ENCODE data around the gene FBXO5.

The FBXO5 gene

GRCh38 chr6:152982904-152983636 is at the start of gene FBXO5:
Gene FBXO5 (minus strand): TSS chr6:152983041. CDS start chr6:152982959, 82 bp downstream.
- Histone ChIP-seq H3K9ac (no peak within 1 kb of the TSS), H3K36me3 (ENCODE audit: control insufficient read depth, insufficient read depth, low read length) (no peaks in the 10 kb centered on the region), H3K4me1 (peaks cover 13% of the 10 kb centered on the region), H2AFZ (peak within 1 kb of the TSS; percentile 87), H3K4me3 (ENCODE audit: low read depth, low read length) (peak within 1 kb of the TSS; percentile 91), H3K4me2 (ENCODE audit: low read length) (peak within 1 kb of the TSS; percentile 97), H3K27ac (peak within 1 kb of the TSS; percentile 87), H3K9me3 (ENCODE audit: control insufficient read depth, low read length) (no peaks in the 10 kb centered on the region), H3K27me3 (ENCODE audit: control insufficient read depth, insufficient read depth, low read length) (no peaks in the 10 kb centered on the region), H3K79me2 (peaks cover 18% of the 10 kb centered on the region)
- TF ChIP-seq, protein P1, sequence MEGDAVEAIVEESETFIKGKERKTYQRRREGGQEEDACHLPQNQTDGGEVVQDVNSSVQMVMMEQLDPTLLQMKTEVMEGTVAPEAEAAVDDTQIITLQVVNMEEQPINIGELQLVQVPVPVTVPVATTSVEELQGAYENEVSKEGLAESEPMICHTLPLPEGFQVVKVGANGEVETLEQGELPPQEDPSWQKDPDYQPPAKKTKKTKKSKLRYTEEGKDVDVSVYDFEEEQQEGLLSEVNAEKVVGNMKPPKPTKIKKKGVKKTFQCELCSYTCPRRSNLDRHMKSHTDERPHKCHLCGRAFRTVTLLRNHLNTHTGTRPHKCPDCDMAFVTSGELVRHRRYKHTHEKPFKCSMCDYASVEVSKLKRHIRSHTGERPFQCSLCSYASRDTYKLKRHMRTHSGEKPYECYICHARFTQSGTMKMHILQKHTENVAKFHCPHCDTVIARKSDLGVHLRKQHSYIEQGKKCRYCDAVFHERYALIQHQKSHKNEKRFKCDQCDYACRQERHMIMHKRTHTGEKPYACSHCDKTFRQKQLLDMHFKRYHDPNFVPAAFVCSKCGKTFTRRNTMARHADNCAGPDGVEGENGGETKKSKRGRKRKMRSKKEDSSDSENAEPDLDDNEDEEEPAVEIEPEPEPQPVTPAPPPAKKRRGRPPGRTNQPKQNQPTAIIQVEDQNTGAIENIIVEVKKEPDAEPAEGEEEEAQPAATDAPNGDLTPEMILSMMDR (IDR thresholded peaks at IDR 0.05), result no peak

DNA sequence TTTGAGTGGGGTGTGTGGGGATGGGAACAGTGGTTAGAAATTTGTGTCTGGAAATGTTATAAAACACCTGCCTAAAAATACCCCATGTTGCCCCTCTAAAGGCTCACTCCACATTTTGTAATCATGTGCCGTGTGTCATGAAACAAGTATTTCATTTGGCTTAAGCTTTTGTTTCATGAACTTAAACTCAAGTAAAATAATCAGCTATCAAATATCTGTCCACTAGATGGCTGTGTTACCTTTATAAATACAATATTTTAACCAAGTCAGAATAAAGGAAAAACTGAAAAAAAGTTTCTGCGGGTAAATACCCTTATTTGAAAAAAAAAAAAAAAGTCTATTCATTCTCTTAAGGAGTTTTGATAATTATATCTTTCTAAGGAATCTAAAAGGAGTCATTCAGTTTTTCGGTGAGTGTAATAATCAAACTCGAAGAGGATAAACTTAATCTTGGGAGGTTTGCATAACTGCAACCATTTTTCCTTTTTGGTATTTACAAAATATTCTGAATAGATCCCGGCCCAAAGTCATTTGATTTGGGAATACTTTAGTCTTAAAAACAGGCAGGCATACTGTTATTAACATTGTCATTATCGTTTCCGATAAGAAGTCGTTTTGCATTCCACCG is 49.5 kb upstream of the FBXO5 start:
- Histone ChIP-seq H3K9me3 (ENCODE audit: control insufficient read depth, low read length) (no peaks in the 10 kb centered on the region), H3K27ac (no peak overlapping the region), H3K36me3 (ENCODE audit: control insufficient read depth, insufficient read depth, low read length) (no peaks in the 10 kb centered on the region), H3K4me1 (no peaks in the 10 kb centered on the region), H2AFZ (no peak overlapping the region), H3K79me2 (no peaks in the 10 kb centered on the region), H3K9ac (no peak overlapping the region), H3K4me2 (ENCODE audit: low read length) (no peak overlapping the region), H3K4me3 (ENCODE audit: low read depth, low read length) (no peak overlapping the region), H3K27me3 (ENCODE audit: control insufficient read depth, insufficient read depth, low read length) (no peaks in the 10 kb centered on the region)
- TF ChIP-seq, protein P1 (IDR thresholded peaks at IDR 0.05), result peak; percentile 39

DNA sequence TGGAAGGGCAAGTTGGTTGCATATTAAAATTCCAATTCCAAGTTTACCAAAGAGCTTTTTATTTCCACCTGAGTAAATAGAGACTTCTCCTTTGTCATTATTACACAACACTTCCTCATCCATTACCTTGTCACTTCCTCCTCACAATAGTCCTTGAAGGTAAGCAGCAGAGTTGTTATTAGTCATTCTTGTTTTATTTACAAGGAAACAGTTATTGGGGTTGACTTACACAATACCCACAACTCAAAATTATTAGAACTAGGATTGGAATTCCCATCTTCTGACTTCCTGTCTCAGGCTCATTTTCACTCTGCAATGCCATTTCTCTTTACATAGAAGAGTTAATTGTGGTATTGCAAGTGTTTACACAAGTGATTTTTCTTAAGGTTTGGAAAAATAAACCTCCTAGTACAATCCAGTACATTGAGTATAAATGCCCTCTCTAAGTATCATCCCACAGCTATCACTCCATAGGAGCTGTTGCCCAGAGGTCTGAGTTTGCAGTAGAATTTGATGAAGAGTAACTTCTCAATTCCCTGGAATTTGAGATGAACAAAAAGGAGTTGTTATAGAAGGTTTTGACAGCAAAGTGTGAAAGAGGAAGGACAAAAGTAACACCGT is 48.6 kb upstream of the FBXO5 start:
- H3K36me3 ChIP-seq (ENCODE audit: control insufficient read depth, insufficient read depth, low read length), result no peaks in the 10 kb centered on the region
- TF ChIP-seq, protein P1 (IDR thresholded peaks at IDR 0.05), result no peak
- no peaks in the 10 kb centered on the region for H3K27me3 ChIP-seq (ENCODE audit: control insufficient read depth, insufficient read depth, low read length)
- no peaks in the 10 kb centered on the region for H3K79me2 ChIP-seq
- no peak overlapping the region for H3K9ac ChIP-seq
- no peak overlapping the region for H3K4me2 ChIP-seq (ENCODE audit: low read length)
- no peak overlapping the region for H3K4me3 ChIP-seq (ENCODE audit: low read depth, low read length)
- no peak overlapping the region for H2AFZ ChIP-seq
- H3K4me1 ChIP-seq, result no peaks in the 10 kb centered on the region
- no peaks in the 10 kb centered on the region for H3K9me3 ChIP-seq (ENCODE audit: control insufficient read depth, low read length)
- no peak overlapping the region for H3K27ac ChIP-seq

DNA sequence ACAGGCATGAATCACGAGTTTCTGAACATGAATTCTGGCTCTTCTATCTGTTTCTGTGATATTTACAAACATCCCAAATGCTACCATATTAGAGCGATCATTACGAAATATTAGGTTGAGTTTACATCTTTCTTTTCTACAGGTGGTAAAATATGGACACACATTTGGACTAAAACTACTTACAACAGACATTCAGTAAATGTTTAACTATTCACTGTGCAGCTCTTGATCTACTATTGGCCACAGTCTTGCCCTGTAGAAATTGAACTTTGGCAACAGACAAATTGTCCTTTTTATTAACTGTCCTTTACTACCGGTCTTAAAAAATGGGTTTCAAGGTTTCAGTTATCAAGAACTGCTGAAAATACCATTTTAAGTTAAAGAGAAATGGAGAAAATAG is 46.1 kb upstream of the FBXO5 start:
- Histone ChIP-seq H3K4me1 (no peaks in the 10 kb centered on the region), H3K36me3 (ENCODE audit: control insufficient read depth, insufficient read depth, low read length) (no peaks in the 10 kb centered on the region), H3K4me2 (ENCODE audit: low read length) (no peak overlapping the region), H3K79me2 (no peaks in the 10 kb centered on the region), H2AFZ (no peak overlapping the region), H3K27ac (no peak overlapping the region), H3K9ac (no peak overlapping the region), H3K4me3 (ENCODE audit: low read depth, low read length) (no peak overlapping the region), H3K27me3 (ENCODE audit: control insufficient read depth, insufficient read depth, low read length) (no peaks in the 10 kb centered on the region), H3K9me3 (ENCODE audit: control insufficient read depth, low read length) (no peaks in the 10 kb centered on the region)
- TF ChIP-seq, protein P1 (IDR thresholded peaks at IDR 0.05), result no peak

Measured in parathyroid adenoma (tissue), 2 donors.